ENCODE data around the gene ABLIM1. TPM values are rescaled to one million over a fixed set of nuclear protein-coding genes. Genes with fewer than 3 reads are reported as not detected.

The ABLIM1 gene
- total RNA-seq, 4 donors from 2014 or later: 152 to 373 (median 209) TPM

DNA sequence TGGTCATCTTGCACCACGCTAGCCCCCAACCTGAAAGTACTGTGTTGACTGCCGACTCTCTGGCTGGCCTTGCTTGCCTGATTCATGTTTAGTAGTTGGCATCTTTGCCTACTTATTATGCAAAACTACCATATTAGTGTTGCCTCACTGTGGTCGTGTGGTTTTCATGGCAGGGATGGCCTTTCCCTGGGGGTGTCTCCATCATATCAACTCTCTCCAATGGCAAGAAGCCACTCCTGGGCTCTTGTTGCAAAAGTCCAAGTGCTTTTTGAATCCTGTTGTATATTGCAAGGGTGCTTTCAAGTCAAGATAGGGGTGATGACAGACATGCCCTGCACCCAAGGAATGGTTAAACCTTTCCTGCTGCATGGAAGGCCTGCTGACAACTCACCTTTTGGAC is 39.4 kb downstream of the ABLIM1 start:
- Histone ChIP-seq H3K4me3 (no peak overlapping the region), H3K27ac (no peak overlapping the region), H3K27me3 (no peaks in the 10 kb centered on the region), H3K36me3 (no peaks in the 10 kb centered on the region), H3K9me3 (no peaks in the 10 kb centered on the region), H3K4me1 (peaks cover 0 to 34% (median 8%) of the 10 kb centered on the region in 4 donors)
- TF ChIP-seq POLR2A (IDR thresholded peaks at IDR 0.05): no peak
- TF ChIP-seq, protein P1, sequence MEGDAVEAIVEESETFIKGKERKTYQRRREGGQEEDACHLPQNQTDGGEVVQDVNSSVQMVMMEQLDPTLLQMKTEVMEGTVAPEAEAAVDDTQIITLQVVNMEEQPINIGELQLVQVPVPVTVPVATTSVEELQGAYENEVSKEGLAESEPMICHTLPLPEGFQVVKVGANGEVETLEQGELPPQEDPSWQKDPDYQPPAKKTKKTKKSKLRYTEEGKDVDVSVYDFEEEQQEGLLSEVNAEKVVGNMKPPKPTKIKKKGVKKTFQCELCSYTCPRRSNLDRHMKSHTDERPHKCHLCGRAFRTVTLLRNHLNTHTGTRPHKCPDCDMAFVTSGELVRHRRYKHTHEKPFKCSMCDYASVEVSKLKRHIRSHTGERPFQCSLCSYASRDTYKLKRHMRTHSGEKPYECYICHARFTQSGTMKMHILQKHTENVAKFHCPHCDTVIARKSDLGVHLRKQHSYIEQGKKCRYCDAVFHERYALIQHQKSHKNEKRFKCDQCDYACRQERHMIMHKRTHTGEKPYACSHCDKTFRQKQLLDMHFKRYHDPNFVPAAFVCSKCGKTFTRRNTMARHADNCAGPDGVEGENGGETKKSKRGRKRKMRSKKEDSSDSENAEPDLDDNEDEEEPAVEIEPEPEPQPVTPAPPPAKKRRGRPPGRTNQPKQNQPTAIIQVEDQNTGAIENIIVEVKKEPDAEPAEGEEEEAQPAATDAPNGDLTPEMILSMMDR (IDR thresholded peaks at IDR 0.05): no peak
- TF ChIP-seq EP300 (IDR thresholded peaks at IDR 0.05): no peak
- DNase-seq (ENCODE audit: low spot score in 2 of 2): no peak
- 91 to 95% methylated on average over 3 of the region's 3 CpGs for WGBS, 2 donors

DNA sequence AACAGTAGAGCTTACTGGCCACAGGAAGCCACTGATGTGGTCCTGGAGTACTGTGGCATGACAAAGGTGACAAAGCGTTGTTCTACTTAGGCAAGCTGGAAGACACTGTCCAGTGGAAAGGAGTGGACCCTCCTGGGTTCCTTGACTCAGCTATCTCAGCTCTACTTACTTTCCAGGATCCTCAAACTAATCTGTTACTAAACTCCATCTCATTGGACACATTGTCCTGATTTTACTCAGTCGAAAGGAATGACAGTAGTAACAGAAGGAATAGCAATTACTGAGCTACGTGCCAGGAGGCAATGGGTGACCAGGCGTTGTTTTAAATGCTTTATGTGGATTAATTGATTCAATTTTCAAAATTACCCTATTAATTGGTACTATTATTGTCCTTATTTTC is 41.6 kb downstream of the ABLIM1 start:
- no peak for DNase-seq (ENCODE audit: low spot score in 2 of 2)
- TF ChIP-seq EP300 (IDR thresholded peaks at IDR 0.05) (no peak), POLR2A (IDR thresholded peaks at IDR 0.05) (no peak)
- TF ChIP-seq, protein P1 (IDR thresholded peaks at IDR 0.05): no peak
- 91 to 93% methylated on average over 4 of the region's 4 CpGs for WGBS, 2 donors

DNA sequence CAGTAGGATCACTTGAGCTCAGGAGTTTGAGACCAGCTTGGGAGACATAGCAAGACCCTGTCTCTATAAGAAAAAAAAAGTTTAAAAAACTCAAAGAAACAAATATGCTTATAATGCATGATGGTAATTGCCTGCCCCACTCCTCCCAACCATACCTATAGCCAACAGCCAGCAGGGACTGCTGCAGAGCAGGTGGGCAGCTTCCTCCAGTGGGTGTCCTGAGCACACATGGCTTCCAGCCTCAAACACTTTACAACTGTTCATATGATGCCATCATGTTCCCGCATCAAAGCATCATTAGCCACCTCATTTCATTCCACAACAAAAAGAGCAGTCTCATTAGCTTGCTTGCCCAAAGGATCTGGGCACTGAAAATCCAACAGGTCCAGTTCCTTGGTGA is 42.0 kb downstream of the ABLIM1 start:
- WGBS, 2 donors: 100% methylated on average over 1 of the region's 1 CpG
- H3K4me1 ChIP-seq: peaks cover 0 to 22% (median 3%) of the 10 kb centered on the region in 4 donors
- no peaks in the 10 kb centered on the region for H3K27me3 ChIP-seq
- no peak overlapping the region for H3K27ac ChIP-seq
- no peak for DNase-seq (ENCODE audit: low spot score in 2 of 2)
- no peak overlapping the region for H3K4me3 ChIP-seq
- TF ChIP-seq POLR2A (IDR thresholded peaks at IDR 0.05) (no peak), EP300 (IDR thresholded peaks at IDR 0.05) (no peak)
- TF ChIP-seq, protein P1 (IDR thresholded peaks at IDR 0.05): no peak
- H3K9me3 ChIP-seq: no peaks in the 10 kb centered on the region
- no peaks in the 10 kb centered on the region for H3K36me3 ChIP-seq

More for the DNA sequence above, 41.6 kb downstream of the ABLIM1 start:
- no peak overlapping the region for H3K27ac ChIP-seq
- no peaks in the 10 kb centered on the region for H3K36me3 ChIP-seq
- no peaks in the 10 kb centered on the region for H3K9me3 ChIP-seq
- H3K4me3 ChIP-seq: no peak overlapping the region
- H3K4me1 ChIP-seq: peaks cover 0 to 22% (median 3%) of the 10 kb centered on the region in 4 donors
- no peaks in the 10 kb centered on the region for H3K27me3 ChIP-seq

DNA sequence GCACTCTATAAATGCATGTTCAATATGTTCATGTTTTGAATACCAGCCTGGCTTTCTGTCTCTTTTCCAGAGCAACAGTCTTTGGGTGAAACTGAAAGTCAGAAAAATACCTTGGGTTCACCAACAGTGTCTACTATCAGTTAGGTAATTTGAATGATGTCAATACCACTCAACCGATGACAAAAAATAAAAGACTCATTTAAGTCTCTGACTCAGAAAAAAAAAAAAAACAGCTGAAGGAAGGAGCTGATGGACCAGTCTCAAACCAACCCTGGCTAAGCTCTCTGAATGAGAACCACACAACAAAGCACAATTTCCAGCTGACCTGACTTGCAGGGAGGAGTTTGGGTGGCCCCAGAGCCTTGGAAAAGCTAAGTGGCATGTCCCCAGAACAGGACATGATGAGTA is 42.5 kb downstream of the ABLIM1 start:
- 40 to 65% methylated on average over 1 of the region's 1 CpG for WGBS, 2 donors
- no peak overlapping the region for H3K27ac ChIP-seq
- DNase-seq (ENCODE audit: low spot score in 2 of 2): no peak
- TF ChIP-seq EP300 (IDR thresholded peaks at IDR 0.05) (no peak), POLR2A (IDR thresholded peaks at IDR 0.05) (no peak)
- TF ChIP-seq, protein P1 (IDR thresholded peaks at IDR 0.05): no peak
- no peaks in the 10 kb centered on the region for H3K27me3 ChIP-seq
- no peak overlapping the region for H3K4me3 ChIP-seq
- no peaks in the 10 kb centered on the region for H3K9me3 ChIP-seq
- H3K4me1 ChIP-seq: peaks cover 0 to 20% (median 2%) of the 10 kb centered on the region in 4 donors
- H3K36me3 ChIP-seq: no peaks in the 10 kb centered on the region

DNA sequence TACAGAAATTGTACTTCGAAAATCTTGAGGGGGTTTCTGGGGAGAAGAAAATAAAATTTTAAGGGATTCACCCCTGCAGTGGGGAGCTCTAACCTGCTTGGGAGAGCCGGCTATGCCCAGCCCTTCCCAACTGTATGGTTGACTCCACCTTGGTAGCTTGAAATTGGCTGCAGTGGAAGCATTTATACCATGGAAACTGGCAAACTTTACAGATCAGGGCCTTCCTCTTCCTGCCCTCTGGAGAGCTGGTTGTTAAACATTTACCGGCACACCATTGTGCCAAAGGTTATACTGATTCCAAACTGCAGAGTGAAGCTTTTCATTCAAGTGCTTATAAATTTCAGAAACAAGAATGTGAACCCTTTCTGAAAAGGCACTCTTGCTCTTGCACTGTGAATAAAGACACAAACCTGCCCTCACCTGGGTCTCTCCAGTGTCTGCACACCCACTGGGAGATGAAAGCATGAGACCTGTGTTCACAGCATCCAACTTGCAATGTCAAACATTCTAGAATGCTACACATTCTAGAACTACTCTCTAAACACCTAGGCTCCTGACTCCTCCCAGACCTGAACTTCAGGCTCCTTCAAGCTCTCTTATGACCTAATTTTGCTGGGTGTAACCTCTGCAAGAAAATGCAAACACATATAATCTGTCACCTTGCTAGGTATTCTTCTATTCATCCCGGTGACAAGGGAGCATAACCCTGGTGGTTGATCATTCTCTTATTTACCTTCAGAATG is 44.7 kb downstream of the ABLIM1 start:
- H3K27me3 ChIP-seq: no peaks in the 10 kb centered on the region
- H3K4me3 ChIP-seq: no peak overlapping the region
- WGBS, 2 donors: 80 to 86% methylated on average over 4 of the region's 4 CpGs
- DNase-seq (ENCODE audit: low spot score in 2 of 2): no peak
- no peaks in the 10 kb centered on the region for H3K9me3 ChIP-seq
- no peaks in the 10 kb centered on the region for H3K36me3 ChIP-seq
- H3K27ac ChIP-seq: peak overlapping the region in 1 of 4 donors; percentile 57
- H3K4me1 ChIP-seq: peaks cover 0 to 14% (median 0%) of the 10 kb centered on the region in 4 donors
- TF ChIP-seq EP300 (IDR thresholded peaks at IDR 0.05): peak in 1 of 2 donors; percentile 39
- TF ChIP-seq, protein P1 (IDR thresholded peaks at IDR 0.05): no peak
